Astrocyte of the cerebellum (primary cell): Measurements from ENCODE around the gene SUSD3.

Experiments used
- DNase-seq: peaks from one replicate; pipeline ENCODE4 v3.0.0-alpha.2; 2011; ENCODE audit warnings: low read depth
- H3K4me3 ChIP-seq: 2 replicates; pipeline ENCODE4 v1.5.1; 2011; ENCODE audit warnings: mild to moderate bottlenecking, low read depth, low read length, moderate library complexity
- in situ Hi-C: cut with HindIII; loops from 2 replicates; pipeline ENCODE4 v1.10.0; 2017; ENCODE audit warnings: low sequenced_read_pairs
- TF ChIP-seq, protein P1 (sequence below): IDR thresholded peaks from 2 replicates; pipeline ENCODE4 v1.5.1; 2012; ENCODE audit warnings: low read length, low read depth, moderate library complexity, mild to moderate bottlenecking; ENCODE audit errors: missing control alignments

Gene SUSD3

GRCh38 chr9:93035106-93035660 is 23.3 kb upstream of the SUSD3 start:
- DNase-seq: no peak
- TF ChIP-seq, protein P1, sequence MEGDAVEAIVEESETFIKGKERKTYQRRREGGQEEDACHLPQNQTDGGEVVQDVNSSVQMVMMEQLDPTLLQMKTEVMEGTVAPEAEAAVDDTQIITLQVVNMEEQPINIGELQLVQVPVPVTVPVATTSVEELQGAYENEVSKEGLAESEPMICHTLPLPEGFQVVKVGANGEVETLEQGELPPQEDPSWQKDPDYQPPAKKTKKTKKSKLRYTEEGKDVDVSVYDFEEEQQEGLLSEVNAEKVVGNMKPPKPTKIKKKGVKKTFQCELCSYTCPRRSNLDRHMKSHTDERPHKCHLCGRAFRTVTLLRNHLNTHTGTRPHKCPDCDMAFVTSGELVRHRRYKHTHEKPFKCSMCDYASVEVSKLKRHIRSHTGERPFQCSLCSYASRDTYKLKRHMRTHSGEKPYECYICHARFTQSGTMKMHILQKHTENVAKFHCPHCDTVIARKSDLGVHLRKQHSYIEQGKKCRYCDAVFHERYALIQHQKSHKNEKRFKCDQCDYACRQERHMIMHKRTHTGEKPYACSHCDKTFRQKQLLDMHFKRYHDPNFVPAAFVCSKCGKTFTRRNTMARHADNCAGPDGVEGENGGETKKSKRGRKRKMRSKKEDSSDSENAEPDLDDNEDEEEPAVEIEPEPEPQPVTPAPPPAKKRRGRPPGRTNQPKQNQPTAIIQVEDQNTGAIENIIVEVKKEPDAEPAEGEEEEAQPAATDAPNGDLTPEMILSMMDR: no peak
- in situ Hi-C loops: no loop called here

GRCh38 chr9:93035821-93036351 is 22.6 kb upstream of the SUSD3 start:
- no peak for DNase-seq
- in situ Hi-C loops: no loop called here
- H3K4me3 ChIP-seq: no peak overlapping the region
- TF ChIP-seq, protein P1: no peak

More at GRCh38 chr9:93035106-93035660, 23.3 kb upstream of the SUSD3 start:
- H3K4me3 ChIP-seq: no peak overlapping the region

- TF ChIP-seq, protein P1: peak; percentile 33
- no peak for DNase-seq
- no peak overlapping the region for H3K4me3 ChIP-seq
- in situ Hi-C loops: no loop called here
Measured at GRCh38 chr9:93036887-93037475, 21.5 kb upstream of the SUSD3 start.

- TF ChIP-seq, protein P1: no peak
- DNase-seq: no peak
- no peak overlapping the region for H3K4me3 ChIP-seq
- in situ Hi-C loops: no loop called here
Measured at GRCh38 chr9:93037476-93037971, 21.0 kb upstream of the SUSD3 start.

GRCh38 chr9:93038918-93039317 is 19.6 kb upstream of the SUSD3 start:
- in situ Hi-C loops: no loop called here
- TF ChIP-seq, protein P1: no peak
- DNase-seq: no peak
- no peak overlapping the region for H3K4me3 ChIP-seq

DNA sequence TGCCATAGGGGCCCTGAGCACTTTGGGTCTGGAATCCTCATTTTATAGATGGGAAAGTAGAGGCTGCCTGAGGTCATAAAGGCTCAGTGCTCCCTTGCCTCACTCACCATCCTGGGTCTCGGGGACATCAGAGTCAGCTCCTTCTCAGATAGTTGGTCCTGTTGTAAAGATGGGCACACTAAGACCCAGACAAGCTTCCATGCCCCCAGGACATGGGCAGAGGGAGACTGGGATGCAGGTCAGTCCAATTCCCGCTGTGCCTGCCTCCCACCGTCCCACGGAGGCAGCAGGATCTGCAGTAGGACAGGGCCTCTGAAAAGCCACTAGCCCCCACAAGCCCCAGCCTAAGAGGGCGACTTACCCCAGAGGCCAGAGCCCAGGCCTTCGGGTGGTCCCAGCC is 19.0 kb upstream of the SUSD3 start:
- in situ Hi-C loops: no loop called here
- no peak overlapping the region for H3K4me3 ChIP-seq
- DNase-seq: no peak
- TF ChIP-seq, protein P1: no peak
